OCI-LY1 (cell line): ENCODE measurements around the gene MTX2.

Experiments
- CTCF ChIP-seq: fragments of 200-600 bp; sonication (generic), shearing (Covaris generic); IDR thresholded peaks from 2 replicates; pipeline ENCODE4 v1.5.1; 2017; ENCODE audit warnings: mild to moderate bottlenecking, antibody characterized with exemption, low read length, moderate library complexity, mixed read lengths
- EZH2 ChIP-seq: fragments of 200-600 bp; sonication (generic), shearing (Covaris generic); IDR thresholded peaks from 2 replicates; pipeline ENCODE4 v1.8.0; 2017; ENCODE audit warnings: borderline replicate concordance, mixed run types, mild to moderate bottlenecking, antibody characterized with exemption, low read length, moderate library complexity, mixed read lengths

DNA sequence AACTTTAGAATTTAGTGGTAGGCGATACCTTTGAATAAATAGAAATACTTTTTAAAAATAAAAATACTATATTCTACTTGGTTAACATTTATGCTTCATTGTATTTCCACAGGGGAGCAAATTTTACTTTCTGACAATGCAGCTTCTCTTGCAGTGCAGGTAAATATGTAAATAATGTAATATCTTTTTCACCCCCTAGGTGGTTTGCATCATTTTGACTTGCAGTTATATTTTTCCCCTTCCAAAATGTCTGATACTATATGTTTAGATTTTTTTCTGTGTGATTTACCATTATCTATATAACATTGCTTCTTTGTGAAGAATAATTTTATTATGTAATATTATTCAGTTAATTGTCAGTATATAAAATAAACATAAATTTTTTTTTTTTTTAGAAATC lies 28.5 kb downstream of the MTX2 start:
- TF ChIP-seq CTCF (no peak), EZH2 (no peak)
